Erythroblast (primary cell): ENCODE measurements around the gene ATP2A3.

Experiments used
- GATA1 ChIP-seq: IDR thresholded peaks from 2 replicates; pipeline ENCODE4 v1.6.1; 2011; ENCODE audit warnings: low read depth, mild to moderate bottlenecking, control low read depth, low read length, moderate library complexity
- POLR2A ChIP-seq: IDR thresholded peaks from 2 replicates; pipeline ENCODE4 v1.6.1; 2011; ENCODE audit warnings: mild to moderate bottlenecking, low read length

GRCh38 chr17:3886776-3887175, 77.5 kb downstream of the ATP2A3 start:
- TF ChIP-seq POLR2A: no peak
- TF ChIP-seq GATA1: no peak
